GM12801 (cell line): ENCODE results near the gene FARS2.

Experiments
- CTCF ChIP-seq: IDR thresholded peaks from one replicate; pipeline ENCODE4 v1.5.1; 2011; ENCODE audit warnings: control low read depth; ENCODE audit not compliant: insufficient read length; ENCODE audit errors: extremely low read depth

FARS2 gene

DNA sequence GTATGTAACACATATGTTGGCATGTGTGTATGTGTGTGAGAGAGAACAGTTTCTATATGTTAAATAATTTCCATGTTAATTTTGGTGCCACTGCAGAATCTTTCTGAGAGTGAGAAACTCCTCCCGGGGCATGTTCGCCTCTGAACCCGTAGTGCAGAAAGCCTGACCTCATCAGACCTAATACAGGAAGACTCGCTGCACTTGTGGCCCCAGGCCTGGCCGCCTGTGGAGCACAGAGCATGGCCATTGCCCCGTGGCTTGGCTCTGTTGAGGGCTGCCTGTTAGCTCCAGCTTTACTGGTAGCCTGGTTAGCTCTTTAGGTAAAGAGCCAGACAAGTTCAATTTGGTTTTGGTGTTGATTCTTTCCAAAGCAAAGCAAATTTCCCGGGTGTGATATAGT, 25.5 kb downstream of the FARS2 start:
- no peak for TF ChIP-seq CTCF

DNA sequence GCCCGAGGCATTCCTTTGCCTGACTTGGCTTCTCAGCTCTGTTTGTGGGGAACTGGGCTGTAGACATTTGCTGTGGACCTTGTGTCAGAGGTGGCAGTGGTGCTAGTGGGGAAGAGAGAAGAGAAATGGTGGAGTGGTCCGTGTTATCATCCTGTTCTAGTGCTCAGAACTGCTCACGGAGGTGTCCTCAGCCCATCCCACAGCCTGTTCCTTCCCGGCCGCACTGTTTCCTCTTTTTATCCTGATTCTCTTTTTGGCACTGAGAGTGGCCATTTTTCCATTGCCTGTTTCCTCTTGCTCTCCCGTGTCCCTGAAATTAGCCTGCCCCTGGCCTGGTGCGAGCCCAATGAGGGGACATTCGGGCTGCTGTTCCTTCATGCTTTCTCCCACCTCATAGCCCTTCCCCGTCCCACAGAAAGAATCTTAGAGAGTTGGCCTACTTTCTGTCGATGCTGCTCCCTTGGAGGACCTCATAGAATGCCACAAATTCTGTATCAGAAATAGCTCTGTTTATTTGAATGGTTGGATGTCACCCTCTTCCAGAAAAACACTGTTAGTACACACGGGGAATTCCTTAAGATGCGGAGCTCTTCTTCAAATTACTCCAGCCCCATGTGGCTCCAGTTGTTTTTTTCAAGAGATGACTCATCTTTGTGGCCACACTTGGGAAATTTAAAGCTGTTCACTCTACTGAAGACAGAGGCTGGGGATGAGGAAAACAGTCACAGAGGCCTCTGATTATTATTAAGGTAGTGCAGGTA, 26.1 kb downstream of the FARS2 start:
- TF ChIP-seq CTCF, result no peak

- no peak for TF ChIP-seq CTCF
These were observed 26.6 kb downstream of the FARS2 start for GRCh38 chr6:5287966-5288297.

DNA sequence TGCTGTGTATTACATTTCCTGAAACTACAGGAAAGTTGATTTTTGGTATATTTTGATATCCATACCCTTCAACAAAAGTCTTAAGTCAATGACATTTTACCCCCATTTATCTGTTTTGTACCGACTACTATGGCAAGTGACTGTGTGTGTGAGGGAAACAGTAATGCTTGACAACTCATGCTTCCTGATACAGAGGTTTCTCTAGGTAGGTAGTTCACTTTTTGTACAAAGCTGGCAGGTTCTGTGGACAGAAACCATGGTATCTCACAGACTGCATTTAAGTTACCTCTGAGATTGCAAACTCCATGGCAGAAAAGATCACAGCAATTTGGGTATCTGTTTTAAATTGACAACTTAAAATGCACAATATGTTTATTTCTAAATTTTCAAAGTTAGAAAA, 28.8 kb downstream of the FARS2 start:
- TF ChIP-seq CTCF, result no peak

GRCh38 chr6:5290500-5290899, 29.2 kb downstream of the FARS2 start:
- TF ChIP-seq CTCF, result no peak

GRCh38 chr6:5292154-5292553, 30.8 kb downstream of the FARS2 start:
- TF ChIP-seq CTCF, result no peak

DNA sequence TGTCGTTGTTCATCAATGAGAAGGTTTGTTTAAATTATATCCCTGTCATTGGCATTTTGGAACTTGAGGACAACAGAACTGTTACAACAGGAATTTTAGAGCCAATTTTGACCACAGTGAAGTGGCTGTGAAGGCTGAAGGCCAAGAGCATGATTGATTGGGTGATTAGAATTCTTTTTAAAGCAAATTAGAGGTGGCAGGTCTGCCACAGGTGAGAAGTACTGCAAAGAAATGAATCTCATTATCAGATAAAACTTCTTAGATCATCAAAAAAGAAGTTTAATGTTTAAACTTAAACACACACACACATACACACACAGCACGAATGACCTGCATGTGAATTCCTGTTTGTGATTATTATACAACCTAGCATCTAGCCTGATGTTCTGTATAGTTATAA, 32.4 kb downstream of the FARS2 start:
- TF ChIP-seq CTCF, result no peak
